Measurements from ENCODE around the gene SCARF2.

SCARF2 gene

GRCh38 chr22:20438678-20439492, 1.3 kb upstream of the SCARF2 start:
- DNase-seq, result no peak

- DNase-seq, result no peak
Observed at GRCh38 chr22:20438427-20438677, 727 bp upstream of the SCARF2 start.

- no peak for DNase-seq
Observed at GRCh38 chr22:20436768-20437612, 635 bp downstream of the SCARF2 start.

GRCh38 chr22:20436307-20436767, 1.3 kb downstream of the SCARF2 start:
- no peak for DNase-seq

GRCh38 chr22:20435436-20436306, 2.0 kb downstream of the SCARF2 start:
- DNase-seq, result no peak

GRCh38 chr22:20434773-20435172, 2.9 kb downstream of the SCARF2 start:
- DNase-seq, result no peak

- no peak for DNase-seq
Observed at GRCh38 chr22:20434264-20434751, 3.3 kb downstream of the SCARF2 start.

GRCh38 chr22:20433686-20434241, 3.9 kb downstream of the SCARF2 start:
- DNase-seq, result no peak

GRCh38 chr22:20433191-20433590, 4.4 kb downstream of the SCARF2 start:
- DNase-seq, result no peak

- no peak for DNase-seq
Observed at GRCh38 chr22:20432244-20432686, 5.4 kb downstream of the SCARF2 start.

GRCh38 chr22:20431511-20432192, 6.0 kb downstream of the SCARF2 start:
- no peak for DNase-seq

GRCh38 chr22:20430720-20431510, 6.7 kb downstream of the SCARF2 start:
- DNase-seq, result peak; percentile 21 to 49

GRCh38 chr22:20430101-20430719, 7.4 kb downstream of the SCARF2 start:
- no peak for DNase-seq

- no peak for DNase-seq
Observed at GRCh38 chr22:20429254-20430100, 8.1 kb downstream of the SCARF2 start.

GRCh38 chr22:20428496-20429253, 8.9 kb downstream of the SCARF2 start:
- DNase-seq, result no peak

GRCh38 chr22:20427945-20428417, 9.6 kb downstream of the SCARF2 start:
- DNase-seq, result no peak

- DNase-seq, result no peak
Observed at GRCh38 chr22:20427104-20427944, 10.3 kb downstream of the SCARF2 start.

- DNase-seq, result no peak
Observed at GRCh38 chr22:20426259-20426615, 11.4 kb downstream of the SCARF2 start.

All from NCI-H1930 (cell line).